GM12875 (cell line): ENCODE data around the gene POLD4.
A peak's percentile ranks its signal among the peaks of the same experiment; 100 is the strongest.

Experiments used
- H3K4me3 ChIP-seq: one replicate; pipeline ENCODE4 v1.5.1; 2011; ENCODE audit warnings: low read depth, low read length, control low read depth
- TF ChIP-seq, protein P1 (sequence below): IDR thresholded peaks from 2 replicates; pipeline ENCODE4 v1.5.1; 2011; ENCODE audit warnings: low read depth, mild to moderate bottlenecking, control low read depth, inconsistent platforms, low read length, moderate library complexity, borderline replicate concordance; ENCODE audit not compliant: insufficient read depth

POLD4 gene

DNA sequence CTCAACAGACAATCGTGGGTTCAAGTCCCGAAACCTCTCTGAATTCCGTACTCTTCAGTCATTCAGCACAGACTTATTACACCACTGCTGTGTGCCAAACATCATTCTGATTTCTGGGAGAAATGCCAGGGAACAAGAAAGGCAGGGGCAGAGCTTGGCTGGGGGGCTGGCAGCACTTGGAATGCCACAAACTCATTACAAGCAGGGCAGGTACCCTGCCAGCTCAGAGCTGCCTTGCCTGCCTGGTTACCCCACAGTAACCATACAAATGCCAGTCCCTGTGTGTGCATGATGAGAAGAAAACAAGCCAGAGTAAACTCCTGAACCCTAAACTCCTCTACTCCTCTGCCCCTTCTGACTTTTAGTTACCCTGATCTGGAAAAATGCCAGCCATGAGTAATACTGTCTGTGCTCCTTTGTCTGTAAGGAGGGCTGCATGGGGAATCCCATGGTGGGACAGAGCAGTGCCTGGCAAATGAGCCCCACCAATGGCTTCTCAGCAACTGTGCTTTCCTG is 31.6 kb upstream of the POLD4 start:
- TF ChIP-seq, protein P1, sequence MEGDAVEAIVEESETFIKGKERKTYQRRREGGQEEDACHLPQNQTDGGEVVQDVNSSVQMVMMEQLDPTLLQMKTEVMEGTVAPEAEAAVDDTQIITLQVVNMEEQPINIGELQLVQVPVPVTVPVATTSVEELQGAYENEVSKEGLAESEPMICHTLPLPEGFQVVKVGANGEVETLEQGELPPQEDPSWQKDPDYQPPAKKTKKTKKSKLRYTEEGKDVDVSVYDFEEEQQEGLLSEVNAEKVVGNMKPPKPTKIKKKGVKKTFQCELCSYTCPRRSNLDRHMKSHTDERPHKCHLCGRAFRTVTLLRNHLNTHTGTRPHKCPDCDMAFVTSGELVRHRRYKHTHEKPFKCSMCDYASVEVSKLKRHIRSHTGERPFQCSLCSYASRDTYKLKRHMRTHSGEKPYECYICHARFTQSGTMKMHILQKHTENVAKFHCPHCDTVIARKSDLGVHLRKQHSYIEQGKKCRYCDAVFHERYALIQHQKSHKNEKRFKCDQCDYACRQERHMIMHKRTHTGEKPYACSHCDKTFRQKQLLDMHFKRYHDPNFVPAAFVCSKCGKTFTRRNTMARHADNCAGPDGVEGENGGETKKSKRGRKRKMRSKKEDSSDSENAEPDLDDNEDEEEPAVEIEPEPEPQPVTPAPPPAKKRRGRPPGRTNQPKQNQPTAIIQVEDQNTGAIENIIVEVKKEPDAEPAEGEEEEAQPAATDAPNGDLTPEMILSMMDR = no peak

DNA sequence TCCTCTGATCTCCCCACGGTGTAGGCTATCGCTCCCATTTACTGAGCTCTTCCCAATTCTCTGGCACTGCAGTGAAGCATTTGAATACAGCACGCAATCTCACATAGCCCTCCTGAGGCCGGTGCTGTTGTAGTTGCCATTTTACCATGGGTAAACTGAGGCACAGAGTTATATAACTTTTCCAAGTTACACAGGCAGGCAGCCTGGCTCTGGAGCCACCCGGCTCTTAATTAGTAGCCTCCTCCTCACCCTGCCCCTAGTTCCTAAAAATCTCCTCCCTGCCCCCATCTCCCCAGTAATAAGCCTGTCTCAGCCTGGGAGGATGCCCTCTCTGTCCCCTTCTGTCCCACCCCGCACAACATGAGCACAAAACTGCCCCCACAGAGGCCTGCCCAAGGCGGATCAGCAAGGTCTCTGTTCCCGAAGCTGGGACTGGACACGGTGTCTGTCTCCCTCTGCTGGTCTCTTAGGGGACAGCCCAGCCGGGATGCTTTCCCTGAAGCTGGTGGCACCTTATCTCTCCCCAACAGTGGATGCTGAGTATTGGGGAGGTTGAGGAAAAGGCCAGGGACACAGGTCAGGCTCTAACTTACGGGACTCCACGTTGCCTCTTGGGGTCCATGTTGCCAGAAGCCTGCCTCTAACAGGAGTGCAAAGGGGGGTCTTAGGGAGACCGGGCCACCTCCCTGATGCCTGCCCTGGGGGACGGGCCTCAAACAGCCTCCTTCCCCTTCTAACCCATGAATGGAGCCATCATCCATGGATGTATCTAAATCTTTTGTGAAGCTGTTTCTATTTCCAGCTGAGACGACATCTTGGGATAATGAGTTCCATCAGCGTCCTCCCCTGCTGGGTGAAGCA is 29.2 kb upstream of the POLD4 start:
- H3K4me3 ChIP-seq = no peak overlapping the region
- TF ChIP-seq, protein P1 = peak; percentile 98

More for the DNA sequence above, 31.6 kb upstream of the POLD4 start:
- H3K4me3 ChIP-seq = no peak overlapping the region

DNA sequence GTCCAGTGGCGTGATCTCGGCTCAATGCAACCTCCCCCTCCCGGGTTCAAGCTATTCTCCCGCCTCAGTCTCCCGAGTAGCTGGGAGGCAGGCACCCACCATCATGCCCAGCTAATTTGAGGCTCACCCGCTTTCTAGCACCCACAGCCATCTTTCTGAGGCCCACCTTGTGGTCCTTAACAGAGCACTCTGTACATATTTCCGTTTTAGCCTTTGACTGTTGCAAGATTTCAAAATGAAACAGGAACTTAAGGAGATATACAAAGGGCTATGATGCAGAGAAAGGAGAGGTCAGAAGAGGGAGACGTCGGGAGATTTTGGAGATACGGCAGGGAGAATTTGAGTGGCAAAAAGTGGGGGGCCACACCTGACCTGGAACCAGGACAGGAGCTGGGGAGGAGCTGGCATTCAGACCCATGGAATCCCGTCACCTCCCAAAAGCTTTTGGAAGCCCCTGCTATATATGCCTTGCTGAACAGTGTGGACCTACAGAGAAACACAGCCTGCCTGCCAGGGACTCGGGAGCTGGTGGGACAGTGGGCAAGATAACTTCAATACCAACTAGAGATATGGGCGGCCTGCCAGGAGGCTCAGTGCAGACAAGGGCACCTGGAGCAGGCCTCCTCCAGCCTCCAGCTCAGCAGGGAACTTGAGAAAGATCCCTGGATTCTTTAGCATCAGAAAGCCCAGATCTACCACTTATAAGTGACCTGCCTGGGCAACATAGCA is 28.1 kb upstream of the POLD4 start:
- peak overlapping the region; percentile 11 for H3K4me3 ChIP-seq
- TF ChIP-seq, protein P1 = no peak

DNA sequence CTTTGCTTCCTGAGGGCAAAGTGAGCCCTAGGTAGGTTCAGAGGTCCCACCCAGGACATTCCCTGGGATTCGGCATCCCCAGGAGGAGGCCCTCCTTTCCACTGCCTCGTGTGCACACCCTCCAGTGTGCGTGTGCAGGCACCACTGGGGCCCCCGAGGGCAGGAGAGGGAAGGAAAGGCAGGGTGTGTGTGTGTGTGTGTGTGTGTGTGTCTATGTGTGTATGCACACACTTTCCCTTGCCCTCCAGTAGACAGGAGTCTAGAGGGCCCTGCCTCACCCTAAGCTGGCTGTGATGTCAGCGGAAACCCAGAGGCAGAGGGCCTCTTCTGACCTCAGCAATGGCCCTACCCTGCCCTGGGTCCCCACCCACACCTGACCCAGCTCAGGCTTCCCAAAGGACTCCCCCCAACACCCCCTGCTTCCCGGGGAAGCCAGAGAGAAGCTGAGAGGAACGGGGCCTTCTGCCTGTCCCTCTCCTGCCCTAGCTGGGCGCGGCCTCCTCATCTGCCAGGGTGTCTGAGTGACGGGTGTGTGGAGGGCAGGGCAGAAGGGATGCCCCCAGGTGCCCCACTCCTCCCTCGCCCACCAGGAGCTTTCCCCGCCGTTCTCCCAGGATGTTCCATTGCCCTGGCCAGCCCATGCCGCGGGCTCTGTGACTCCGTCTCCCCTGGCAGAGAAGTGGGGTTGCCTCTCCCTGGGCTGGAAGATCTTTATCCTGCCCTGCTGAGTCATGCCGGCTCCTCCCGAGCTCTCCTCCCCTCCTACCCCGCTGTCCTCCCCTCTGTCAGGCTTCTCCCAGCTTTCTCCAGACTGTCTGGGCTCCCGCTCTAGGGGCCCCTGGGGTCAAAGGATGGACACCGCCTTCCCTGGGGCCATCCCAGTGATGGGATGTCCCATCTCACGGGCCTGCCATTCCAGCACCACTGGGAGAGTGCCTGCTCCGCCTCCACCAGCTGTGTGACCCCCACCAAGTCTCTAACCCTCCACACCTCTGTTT is 26.0 kb upstream of the POLD4 start:
- TF ChIP-seq, protein P1 = no peak

DNA sequence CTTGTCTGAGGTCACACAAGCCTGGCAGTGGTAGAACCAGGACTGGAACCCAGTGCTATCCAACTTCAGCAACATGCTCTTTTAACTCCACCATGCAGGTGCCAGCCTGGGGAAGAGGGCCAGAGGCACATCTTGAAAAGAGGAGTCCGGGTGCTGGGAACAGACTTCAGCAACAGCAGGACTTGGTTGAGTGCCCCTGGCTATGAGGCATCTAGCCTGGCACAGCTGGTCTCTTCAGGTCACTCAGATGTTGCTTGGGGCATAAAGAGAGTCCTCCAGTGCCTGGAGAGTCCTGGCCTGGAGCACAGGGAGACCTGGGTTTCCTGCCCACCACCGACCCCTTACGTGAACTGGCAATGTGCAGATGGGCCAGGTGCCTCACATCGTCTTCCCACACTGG is 25.2 kb upstream of the POLD4 start:
- TF ChIP-seq, protein P1 = no peak
- no peak overlapping the region for H3K4me3 ChIP-seq

More for the DNA sequence above, 26.0 kb upstream of the POLD4 start:
- H3K4me3 ChIP-seq = no peak overlapping the region

DNA sequence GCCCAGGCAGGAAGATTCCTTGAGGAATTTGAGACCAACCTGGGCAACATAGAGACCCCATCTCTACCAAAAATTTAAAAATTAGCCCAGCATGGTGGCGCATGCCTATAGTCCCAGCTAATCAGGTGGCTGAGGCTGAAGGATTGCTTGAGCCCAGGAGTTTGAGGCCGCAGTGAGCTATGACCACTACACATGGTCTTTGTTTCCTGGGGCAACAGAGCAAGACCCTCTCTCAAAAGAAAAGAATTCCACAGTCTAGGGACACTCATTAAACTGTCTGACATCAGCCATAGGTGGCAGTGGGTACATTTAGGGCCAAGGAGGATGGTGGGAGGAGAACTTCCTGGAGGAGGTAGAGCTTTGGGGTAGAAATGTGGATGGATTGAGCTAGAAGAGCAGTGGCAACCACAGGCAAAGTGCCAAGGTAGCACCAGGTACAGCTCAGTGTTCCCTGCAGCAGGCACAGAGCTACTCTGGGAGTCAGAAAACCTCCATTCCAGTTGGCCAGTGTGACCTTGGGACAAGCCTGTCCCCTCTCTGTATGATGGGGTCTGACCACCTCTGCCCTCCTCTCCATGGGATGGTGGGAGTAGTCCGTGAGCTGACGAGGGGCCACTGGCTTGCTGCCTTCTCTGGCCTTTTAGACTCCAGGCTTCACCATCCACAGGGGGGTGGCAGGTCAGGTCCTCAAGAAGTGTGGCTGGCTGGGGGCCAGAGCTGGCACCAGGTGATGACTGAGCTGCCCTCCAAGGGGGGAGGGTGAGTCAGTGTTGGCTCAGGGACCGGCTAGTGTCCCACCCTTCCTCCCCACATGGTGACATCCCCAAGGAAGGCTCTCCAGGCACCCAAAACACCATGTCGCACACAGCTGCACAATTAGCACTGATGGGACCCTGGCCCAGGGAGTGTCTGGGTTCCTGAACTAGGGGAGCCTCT is 23.8 kb upstream of the POLD4 start:
- TF ChIP-seq, protein P1 = no peak
- no peak overlapping the region for H3K4me3 ChIP-seq
